OCI-LY1 (cell line): ENCODE measurements around the gene YIF1A.
A peak's percentile ranks its signal among the peaks of the same experiment; 100 is the strongest.

Experiments used
- H2AFZ ChIP-seq: fragments of 200-600 bp; sonication (generic), shearing (Covaris generic); 2 replicates; pipeline ENCODE4 v1.6.0; 2014; ENCODE audit warnings: antibody characterized with exemption, mild to moderate bottlenecking, low read length
- H3F3A ChIP-seq: fragments of 200-600 bp; sonication (generic), shearing (Covaris generic); 2 replicates; pipeline ENCODE4 v1.6.0; 2014; ENCODE audit warnings: mild to moderate bottlenecking, antibody characterized with exemption, low read length, moderate library complexity; ENCODE audit not compliant: insufficient read depth
- H3K27ac ChIP-seq: fragments of 200-600 bp; sonication (generic); 2 replicates; pipeline ENCODE4 v1.5.1; 2014; ENCODE audit warnings: low read length, mixed run types, mild to moderate bottlenecking, low read depth; ENCODE audit not compliant: poor library complexity, severe bottlenecking
- H3K27me3 ChIP-seq: fragments of 200-600 bp; sonication (generic); 2 replicates; pipeline ENCODE4 v1.6.0; 2014; ENCODE audit warnings: antibody characterized with exemption, mild to moderate bottlenecking, low read length, moderate library complexity; ENCODE audit not compliant: insufficient read depth
- H3K36me3 ChIP-seq: fragments of 200-600 bp; sonication (generic); 2 replicates; pipeline ENCODE4 v1.6.1; 2014; ENCODE audit warnings: mild to moderate bottlenecking, antibody characterized with exemption, low read length, moderate library complexity, mixed read lengths; ENCODE audit not compliant: insufficient read depth
- H3K4me1 ChIP-seq: fragments of 200-600 bp; sonication (generic); 2 replicates; pipeline ENCODE4 v1.5.1; 2014; ENCODE audit warnings: mild to moderate bottlenecking, low read length, moderate library complexity; ENCODE audit not compliant: insufficient read depth, severe bottlenecking
- H3K4me2 ChIP-seq: fragments of 200-600 bp; sonication (generic), shearing (Covaris generic); 2 replicates; pipeline ENCODE4 v1.6.1; 2014; ENCODE audit warnings: low read length
- H3K4me3 ChIP-seq: fragments of 200-600 bp; sonication (generic); 2 replicates; pipeline ENCODE4 v1.5.1; 2014; ENCODE audit warnings: low read length, low read depth, mild to moderate bottlenecking, mixed read lengths; ENCODE audit not compliant: poor library complexity, severe bottlenecking
- H3K79me2 ChIP-seq: fragments of 200-600 bp; shearing (Covaris generic); 2 replicates; pipeline ENCODE4 v1.6.1; 2016; ENCODE audit warnings: mixed run types, low read length, mixed read lengths; ENCODE audit not compliant: insufficient read depth
- H3K9ac ChIP-seq: fragments of 200-600 bp; sonication (generic), shearing (Covaris generic); 2 replicates; pipeline ENCODE4 v1.6.1; 2014; ENCODE audit warnings: mild to moderate bottlenecking, low read length, mixed read lengths
- H3K9me2 ChIP-seq: fragments of 200-600 bp; sonication (generic), shearing (Covaris generic); 2 replicates; pipeline ENCODE4 v1.6.1; 2014; ENCODE audit warnings: low read depth, mild to moderate bottlenecking, low read length, mixed read lengths
- H3K9me3 ChIP-seq: fragments of 200-600 bp; shearing (Covaris generic); 2 replicates; pipeline ENCODE4 v1.6.1; 2014; ENCODE audit warnings: low read length, mixed read lengths
- H4K20me1 ChIP-seq: fragments of 200-600 bp; sonication (generic), shearing (Covaris generic); 2 replicates; pipeline ENCODE4 v1.6.0; 2016; ENCODE audit warnings: mild to moderate bottlenecking, low read length; ENCODE audit not compliant: insufficient read depth
- EZH2 ChIP-seq: fragments of 200-600 bp; sonication (generic), shearing (Covaris generic); IDR thresholded peaks from 2 replicates; pipeline ENCODE4 v1.8.0; 2017; ENCODE audit warnings: borderline replicate concordance, mixed run types, mild to moderate bottlenecking, antibody characterized with exemption, low read length, moderate library complexity, mixed read lengths
- TF ChIP-seq, protein P1 (sequence below): fragments of 200-600 bp; sonication (generic), shearing (Covaris generic); IDR thresholded peaks from 2 replicates; pipeline ENCODE4 v1.5.1; 2017; ENCODE audit warnings: mild to moderate bottlenecking, antibody characterized with exemption, low read length, moderate library complexity, mixed read lengths

The YIF1A gene

DNA sequence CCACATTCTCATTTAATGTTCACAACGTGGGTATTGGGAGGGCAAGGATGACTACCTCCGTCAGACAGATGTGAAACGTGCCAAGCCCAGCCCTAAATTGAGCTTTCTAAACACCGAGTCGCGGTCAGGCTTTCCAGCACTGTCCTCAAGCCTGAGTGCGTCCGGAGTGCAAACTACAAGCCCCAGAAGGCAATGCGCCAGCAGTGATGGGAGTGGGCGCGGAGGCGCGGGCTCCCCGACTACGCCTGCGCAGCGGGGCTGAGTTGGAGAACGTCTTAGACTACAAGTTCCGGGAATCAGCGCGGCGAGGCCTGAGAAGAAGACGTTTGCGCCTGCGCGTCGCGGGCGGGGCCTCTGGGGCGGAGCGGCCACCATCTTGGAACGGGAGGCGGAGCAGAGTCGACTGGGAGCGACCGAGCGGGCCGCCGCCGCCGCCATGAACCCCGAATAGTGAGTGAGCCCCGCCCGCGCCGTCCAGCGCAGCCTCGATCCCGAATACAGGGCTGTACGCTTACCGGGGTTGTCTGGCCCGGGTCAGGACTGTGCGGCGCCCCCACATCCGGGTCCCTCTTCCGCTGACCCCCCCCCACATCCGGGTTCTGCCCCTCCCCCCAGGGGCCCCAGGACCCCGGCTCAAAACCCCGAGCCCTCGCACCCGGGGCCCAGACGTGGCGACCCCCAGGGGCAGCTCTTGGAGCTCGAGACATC, 20.5 kb downstream of the YIF1A start, which contains the start of gene RAB1B:
RAB1B (plus strand) TSS at position 396 of the 708 bp plus-strand sequence; CDS start at position 437, 41 bp downstream.
- Histone ChIP-seq H3F3A (no peaks in the 10 kb centered on the region), H3K27me3 (no peaks in the 10 kb centered on the region), H3K4me2 (peak within 1 kb of the TSS; percentile 92), H3K27ac (peak within 1 kb of the TSS; percentile 78), H2AFZ (no peak within 1 kb of the TSS), H3K4me1 (peaks cover 19% of the 10 kb centered on the region), H4K20me1 (no peaks in the 10 kb centered on the region), H3K9me2 (no peaks in the 10 kb centered on the region), H3K9ac (peak within 1 kb of the TSS; percentile 96), H3K9me3 (no peaks in the 10 kb centered on the region), H3K4me3 (peak within 1 kb of the TSS; percentile 94), H3K79me2 (peaks cover 13% of the 10 kb centered on the region), H3K36me3 (peaks cover 42% of the 10 kb centered on the region; the same call in 1 of the 2 replicates)
- TF ChIP-seq, protein P1, sequence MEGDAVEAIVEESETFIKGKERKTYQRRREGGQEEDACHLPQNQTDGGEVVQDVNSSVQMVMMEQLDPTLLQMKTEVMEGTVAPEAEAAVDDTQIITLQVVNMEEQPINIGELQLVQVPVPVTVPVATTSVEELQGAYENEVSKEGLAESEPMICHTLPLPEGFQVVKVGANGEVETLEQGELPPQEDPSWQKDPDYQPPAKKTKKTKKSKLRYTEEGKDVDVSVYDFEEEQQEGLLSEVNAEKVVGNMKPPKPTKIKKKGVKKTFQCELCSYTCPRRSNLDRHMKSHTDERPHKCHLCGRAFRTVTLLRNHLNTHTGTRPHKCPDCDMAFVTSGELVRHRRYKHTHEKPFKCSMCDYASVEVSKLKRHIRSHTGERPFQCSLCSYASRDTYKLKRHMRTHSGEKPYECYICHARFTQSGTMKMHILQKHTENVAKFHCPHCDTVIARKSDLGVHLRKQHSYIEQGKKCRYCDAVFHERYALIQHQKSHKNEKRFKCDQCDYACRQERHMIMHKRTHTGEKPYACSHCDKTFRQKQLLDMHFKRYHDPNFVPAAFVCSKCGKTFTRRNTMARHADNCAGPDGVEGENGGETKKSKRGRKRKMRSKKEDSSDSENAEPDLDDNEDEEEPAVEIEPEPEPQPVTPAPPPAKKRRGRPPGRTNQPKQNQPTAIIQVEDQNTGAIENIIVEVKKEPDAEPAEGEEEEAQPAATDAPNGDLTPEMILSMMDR: no peak
- TF ChIP-seq EZH2: no peak

DNA sequence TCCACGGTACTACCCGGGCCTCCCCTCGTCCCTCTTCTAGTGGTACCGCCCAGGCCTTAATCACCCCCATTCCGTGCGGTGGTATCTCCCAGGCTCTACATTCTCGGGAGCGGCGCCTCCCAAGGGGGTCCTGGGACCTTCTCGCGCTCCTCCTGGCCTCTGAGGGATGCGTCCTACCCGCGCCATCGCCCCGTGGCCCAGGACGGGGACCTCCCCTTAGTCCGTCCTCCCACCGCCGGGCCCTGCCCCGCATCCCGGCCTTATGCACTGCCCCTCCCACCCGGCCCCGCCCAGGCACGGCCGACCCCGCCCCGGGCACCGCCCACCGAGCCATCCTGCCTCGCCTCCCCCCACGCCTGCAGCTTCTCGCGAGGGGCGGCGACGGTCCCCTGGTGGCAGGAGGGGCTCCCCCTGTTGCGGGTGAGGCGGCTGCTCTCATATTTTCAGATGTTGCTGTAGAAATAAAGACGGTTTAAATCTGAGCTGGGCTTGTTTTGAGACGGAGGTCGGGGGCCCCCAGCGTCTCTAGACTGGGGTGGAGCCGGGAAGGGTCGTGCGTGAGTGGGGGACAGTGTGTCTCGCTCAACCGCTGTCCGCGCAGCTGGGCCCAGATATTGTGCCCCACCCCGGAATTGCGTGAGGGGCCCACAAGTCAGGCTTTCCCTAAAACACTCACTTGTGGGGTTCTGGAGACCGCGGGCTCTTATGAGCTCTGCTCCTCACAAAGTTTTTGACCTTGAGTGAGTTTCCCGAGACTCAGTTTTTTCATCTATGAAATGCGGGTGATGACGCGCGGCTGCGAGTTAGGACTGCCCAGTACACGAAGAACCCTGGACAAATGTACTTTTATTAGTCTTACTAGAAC, 21.3 kb downstream of the YIF1A start:
- Histone ChIP-seq H4K20me1 (no peaks in the 10 kb centered on the region), H3K9me3 (no peaks in the 10 kb centered on the region), H3K79me2 (peaks cover 13% of the 10 kb centered on the region), H3K36me3 (peaks cover 38% of the 10 kb centered on the region; the same call in 1 of the 2 replicates), H3K4me1 (peaks cover 19% of the 10 kb centered on the region), H3K27me3 (no peaks in the 10 kb centered on the region), H3F3A (no peaks in the 10 kb centered on the region), H3K9me2 (no peaks in the 10 kb centered on the region), H3K4me2 (peak overlapping the region; percentile 74), H3K4me3 (peak overlapping the region; percentile 94), H3K27ac (peak overlapping the region; percentile 78), H2AFZ (no peak overlapping the region), H3K9ac (peak overlapping the region; percentile 50)
- TF ChIP-seq, protein P1: 0 out of 2 replicates have a peak, but pooled peaks have one; percentile 8
- TF ChIP-seq EZH2: no peak

DNA sequence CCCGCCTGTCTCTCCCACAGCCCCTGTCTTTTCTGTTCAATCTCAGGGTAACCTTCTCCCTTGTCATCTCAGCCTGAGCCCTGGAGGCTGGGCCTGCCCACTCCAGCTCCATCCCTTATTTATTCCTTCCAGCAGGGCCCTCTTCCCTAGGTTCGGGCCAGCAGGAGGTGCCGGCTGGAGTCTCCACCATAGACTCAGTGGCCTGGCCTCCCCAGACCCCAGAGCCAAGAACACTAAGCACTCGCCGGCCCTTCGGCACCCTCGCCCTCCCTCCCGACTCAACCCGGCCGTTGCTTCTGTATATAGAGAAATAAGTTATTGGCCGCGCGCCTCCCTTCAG, 21.9 kb downstream of the YIF1A start:
- Histone ChIP-seq H3K9me3 (no peaks in the 10 kb centered on the region), H3K79me2 (peaks cover 13% of the 10 kb centered on the region), H3K9me2 (no peaks in the 10 kb centered on the region), H3K9ac (peak overlapping the region; percentile 28; the same call in 1 of the 2 replicates), H3K4me2 (peak overlapping the region; percentile 74), H2AFZ (no peak overlapping the region), H3K4me3 (peak overlapping the region; percentile 94), H3K36me3 (peaks cover 37% of the 10 kb centered on the region), H3K4me1 (peaks cover 19% of the 10 kb centered on the region), H4K20me1 (no peaks in the 10 kb centered on the region), H3F3A (no peaks in the 10 kb centered on the region), H3K27me3 (no peaks in the 10 kb centered on the region), H3K27ac (peak overlapping the region; percentile 26)
- TF ChIP-seq, protein P1: no peak
- TF ChIP-seq EZH2: no peak
